ENCODE results near the gene COLEC12.

COLEC12 gene

DNA sequence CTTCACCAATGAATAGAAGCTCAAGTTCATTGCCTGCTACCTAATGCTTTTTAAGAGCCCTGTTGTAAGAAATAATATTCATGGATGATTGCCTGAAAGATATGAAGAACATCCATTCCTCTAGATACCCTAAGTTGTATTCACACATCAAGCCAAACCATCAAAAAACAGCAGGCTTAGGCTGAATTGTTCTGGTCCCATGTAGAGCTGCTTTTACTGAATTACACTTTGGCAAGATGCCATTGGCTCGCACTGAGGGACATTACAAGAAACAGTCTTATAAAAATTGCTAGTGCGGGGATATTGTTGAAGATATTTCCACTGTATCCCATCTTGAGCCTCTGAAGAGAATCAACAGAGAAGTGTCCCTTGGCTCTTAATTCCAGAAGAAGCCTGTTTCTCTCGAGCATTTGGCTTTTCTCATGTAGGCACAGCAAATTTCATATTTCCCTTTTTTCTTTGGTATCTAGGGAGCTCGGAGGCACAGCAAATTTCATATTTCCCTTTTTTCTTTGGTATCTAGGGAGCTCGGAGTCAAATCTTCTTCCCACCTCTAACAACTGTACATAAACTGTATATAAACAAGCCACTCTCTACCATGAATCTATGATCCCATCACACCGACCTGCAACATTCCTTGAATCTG lies 107.5 kb downstream of the COLEC12 start:
- no peaks in the 10 kb centered on the region for H3K9me3 ChIP-seq (ENCODE audit: control insufficient read depth, low read length)
- no peak overlapping the region for H3K9ac ChIP-seq (ENCODE audit: low read length)
- H3K27me3 ChIP-seq (replicated peaks; ENCODE audit: control insufficient read depth, insufficient read depth, low read length): no peaks in the 10 kb centered on the region
- DNase-seq (ENCODE audit: low read depth): no peak
- no peak overlapping the region for H3K4me3 ChIP-seq (ENCODE audit: low read length)
- peaks cover 27% of the 10 kb centered on the region for H3K4me1 ChIP-seq (ENCODE audit: control insufficient read depth, insufficient read depth, low read length)
- no peaks in the 10 kb centered on the region for H3K36me3 ChIP-seq (ENCODE audit: control insufficient read depth, insufficient read depth, low read length, severe bottlenecking)

DNA sequence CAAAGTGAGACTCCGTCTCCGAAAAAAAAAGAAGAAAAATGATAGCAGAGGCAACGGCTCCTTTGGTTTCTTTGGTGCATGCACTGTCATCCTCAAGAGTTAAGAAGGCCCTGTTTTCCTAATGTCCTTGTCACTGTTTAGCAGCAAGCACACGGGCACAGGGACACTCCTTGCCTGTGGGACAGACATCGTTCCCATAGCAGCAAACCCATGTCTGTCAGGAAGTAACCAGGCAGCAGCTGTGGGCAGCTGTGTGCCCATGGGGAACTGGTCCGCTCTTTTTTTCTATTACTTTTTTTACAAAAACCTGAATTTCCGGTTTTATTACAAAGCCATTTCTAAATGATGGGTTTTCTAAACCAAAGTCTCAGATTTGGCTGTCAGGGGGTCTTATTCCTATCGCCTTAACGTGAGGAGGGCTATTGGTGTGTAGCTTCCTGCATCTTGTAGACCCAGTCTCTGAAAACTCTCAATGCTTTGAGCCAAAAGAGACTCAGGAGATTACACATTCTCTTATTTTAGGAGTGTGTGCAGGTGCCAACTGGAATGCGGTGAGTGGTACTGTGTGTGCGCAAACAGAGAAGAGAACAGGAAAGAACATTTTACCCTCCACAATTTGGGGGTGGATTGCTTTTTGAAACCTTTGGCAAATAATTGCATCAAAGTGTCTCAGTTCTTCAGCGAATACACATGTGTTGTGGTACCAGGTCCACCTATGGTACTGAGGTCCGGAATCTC lies 109.6 kb downstream of the COLEC12 start:
- H3K36me3 ChIP-seq (ENCODE audit: control insufficient read depth, insufficient read depth, low read length, severe bottlenecking): no peaks in the 10 kb centered on the region
- H3K4me3 ChIP-seq (ENCODE audit: low read length): no peak overlapping the region
- DNase-seq (ENCODE audit: low read depth): no peak
- H3K9ac ChIP-seq (ENCODE audit: low read length): no peak overlapping the region
- no peaks in the 10 kb centered on the region for H3K27me3 ChIP-seq (replicated peaks; ENCODE audit: control insufficient read depth, insufficient read depth, low read length)
- H3K9me3 ChIP-seq (ENCODE audit: control insufficient read depth, low read length): no peaks in the 10 kb centered on the region
- peaks cover 17% of the 10 kb centered on the region for H3K4me1 ChIP-seq (ENCODE audit: control insufficient read depth, insufficient read depth, low read length)

DNA sequence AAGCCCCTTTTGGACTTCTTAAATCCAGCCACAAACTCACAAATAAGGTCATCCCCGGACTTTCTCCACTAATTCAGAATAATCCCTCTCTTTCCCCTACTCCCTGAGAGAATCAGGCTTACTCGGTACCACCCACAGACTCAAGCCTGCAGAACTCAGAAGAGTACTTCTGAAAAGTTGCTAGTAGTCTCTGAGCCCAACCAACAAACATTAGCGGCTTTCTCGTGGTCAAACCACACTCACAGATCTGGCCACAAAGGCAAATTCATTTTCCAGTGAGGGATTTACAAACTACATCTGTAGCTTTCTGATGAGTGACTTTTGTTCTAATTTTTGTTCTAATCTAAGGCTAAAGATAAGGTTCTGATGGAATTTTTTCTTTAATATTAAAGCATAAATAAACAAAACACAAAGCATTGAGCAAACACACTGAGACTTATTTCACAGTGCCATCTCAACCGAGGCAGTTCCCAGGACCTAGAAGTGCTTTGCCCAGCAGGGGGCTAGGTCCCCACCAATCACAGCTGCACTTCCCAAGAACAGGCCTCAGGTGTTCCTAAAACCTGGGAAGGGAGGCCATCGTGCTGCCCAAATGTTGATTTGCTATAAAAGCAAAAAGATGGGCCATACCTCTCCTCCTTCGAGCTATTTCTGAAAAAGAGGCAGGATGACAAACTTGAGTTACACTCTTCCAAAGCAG lies 110.7 kb downstream of the COLEC12 start:
- no peak overlapping the region for H3K9ac ChIP-seq (ENCODE audit: low read length)
- H3K4me3 ChIP-seq (ENCODE audit: low read length): no peak overlapping the region
- no peaks in the 10 kb centered on the region for H3K27me3 ChIP-seq (replicated peaks; ENCODE audit: control insufficient read depth, insufficient read depth, low read length)
- no peaks in the 10 kb centered on the region for H3K9me3 ChIP-seq (ENCODE audit: control insufficient read depth, low read length)
- H3K36me3 ChIP-seq (ENCODE audit: control insufficient read depth, insufficient read depth, low read length, severe bottlenecking): no peaks in the 10 kb centered on the region
- no peak for DNase-seq (ENCODE audit: low read depth)
- peaks cover 6% of the 10 kb centered on the region for H3K4me1 ChIP-seq (ENCODE audit: control insufficient read depth, insufficient read depth, low read length)

DNA sequence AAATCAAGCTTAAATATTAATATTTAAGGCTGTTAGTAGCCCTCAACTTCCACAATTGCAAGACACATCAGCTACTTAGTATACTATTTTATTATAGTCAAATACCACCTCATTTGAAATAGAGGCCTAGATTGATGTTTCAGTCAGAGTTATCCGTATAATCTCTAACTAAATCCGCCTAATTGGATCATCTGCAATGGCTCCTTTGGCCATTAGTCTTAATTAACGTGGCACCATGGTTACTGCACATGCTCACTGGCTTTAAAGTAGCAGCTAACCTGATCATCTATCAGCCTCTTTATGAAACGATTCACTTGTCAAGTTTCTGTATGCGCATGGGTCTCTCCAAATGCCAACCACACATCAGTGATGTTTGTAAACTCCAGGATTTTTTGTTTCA lies 112.3 kb downstream of the COLEC12 start:
- Histone ChIP-seq H3K27me3 (replicated peaks; ENCODE audit: control insufficient read depth, insufficient read depth, low read length) (no peaks in the 10 kb centered on the region), H3K4me1 (ENCODE audit: control insufficient read depth, insufficient read depth, low read length) (no peaks in the 10 kb centered on the region)

DNA sequence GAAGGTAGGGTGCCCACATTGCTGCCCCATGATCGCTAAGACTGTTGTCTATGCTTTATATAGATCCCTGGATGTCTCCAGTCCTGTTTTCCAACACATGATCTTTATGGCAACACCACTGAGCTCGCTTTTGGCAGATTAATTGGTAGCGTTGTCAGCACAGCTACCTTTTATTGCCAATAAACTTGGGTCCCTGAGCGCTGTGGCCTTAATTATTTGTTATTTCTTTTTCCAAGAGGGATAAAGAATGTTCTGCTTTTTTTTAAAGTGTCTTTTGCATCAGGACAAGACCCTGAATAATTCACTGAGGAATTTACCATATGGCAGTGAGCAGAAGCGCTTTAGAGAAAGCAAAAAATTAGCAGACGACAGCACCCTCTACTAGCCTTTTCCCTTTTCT lies 113.5 kb downstream of the COLEC12 start:
- Histone ChIP-seq H3K4me1 (ENCODE audit: control insufficient read depth, insufficient read depth, low read length) (no peaks in the 10 kb centered on the region), H3K9me3 (ENCODE audit: control insufficient read depth, low read length) (no peaks in the 10 kb centered on the region), H3K27me3 (replicated peaks; ENCODE audit: control insufficient read depth, insufficient read depth, low read length) (no peaks in the 10 kb centered on the region), H3K36me3 (ENCODE audit: control insufficient read depth, insufficient read depth, low read length, severe bottlenecking) (no peaks in the 10 kb centered on the region), H3K4me3 (ENCODE audit: low read length) (no peak overlapping the region), H3K9ac (ENCODE audit: low read length) (no peak overlapping the region)
- no peak for DNase-seq (ENCODE audit: low read depth)

More for the DNA sequence above, 112.3 kb downstream of the COLEC12 start:
- Histone ChIP-seq H3K9ac (ENCODE audit: low read length) (no peak overlapping the region), H3K4me3 (ENCODE audit: low read length) (no peak overlapping the region), H3K36me3 (ENCODE audit: control insufficient read depth, insufficient read depth, low read length, severe bottlenecking) (no peaks in the 10 kb centered on the region), H3K9me3 (ENCODE audit: control insufficient read depth, low read length) (no peaks in the 10 kb centered on the region)
- DNase-seq (ENCODE audit: low read depth): no peak

DNA sequence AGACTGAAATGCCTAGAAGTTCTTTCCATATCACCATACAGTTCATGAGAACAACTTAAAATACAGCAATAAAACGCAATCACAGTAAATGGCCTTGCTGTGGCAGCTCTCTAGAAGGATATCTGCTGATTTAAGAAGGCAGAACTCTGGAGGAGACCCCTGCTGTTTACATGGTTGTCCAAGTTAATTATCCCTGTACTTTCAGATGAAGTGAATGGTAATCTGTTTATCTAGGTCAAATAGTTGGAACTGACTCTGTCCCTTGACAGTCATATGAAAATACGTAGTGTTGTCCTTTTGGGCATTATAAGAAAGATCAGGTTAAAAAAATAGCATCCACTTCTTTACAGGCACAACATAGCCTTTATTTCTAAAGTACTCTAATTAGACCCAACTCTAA lies 115.6 kb downstream of the COLEC12 start:
- Histone ChIP-seq H3K9me3 (ENCODE audit: control insufficient read depth, low read length) (no peaks in the 10 kb centered on the region), H3K4me3 (ENCODE audit: low read length) (no peak overlapping the region), H3K4me1 (ENCODE audit: control insufficient read depth, insufficient read depth, low read length) (no peaks in the 10 kb centered on the region), H3K9ac (ENCODE audit: low read length) (no peak overlapping the region), H3K36me3 (ENCODE audit: control insufficient read depth, insufficient read depth, low read length, severe bottlenecking) (no peaks in the 10 kb centered on the region), H3K27me3 (replicated peaks; ENCODE audit: control insufficient read depth, insufficient read depth, low read length) (no peaks in the 10 kb centered on the region)
- no peak for DNase-seq (ENCODE audit: low read depth)

DNA sequence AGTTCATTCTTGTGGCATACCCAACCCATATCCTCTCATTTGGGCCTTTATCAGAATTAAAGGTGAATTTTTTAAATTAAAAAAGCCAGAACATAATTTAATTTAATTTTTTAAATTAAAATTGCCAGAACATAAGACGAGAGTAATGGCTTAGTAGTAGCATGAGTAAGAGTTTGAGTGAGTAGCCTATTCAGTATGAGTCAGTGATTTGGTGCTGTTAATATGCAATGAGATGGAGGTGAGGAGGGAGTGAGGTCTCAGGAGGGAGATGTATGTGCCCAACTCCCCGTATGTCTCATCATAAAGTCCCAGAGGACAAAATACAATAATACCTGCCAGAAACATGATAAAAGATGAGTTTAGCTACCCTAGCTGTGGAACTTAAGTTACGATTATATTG lies 117.4 kb downstream of the COLEC12 start:
- no peak for DNase-seq (ENCODE audit: low read depth)
- no peaks in the 10 kb centered on the region for H3K27me3 ChIP-seq (replicated peaks; ENCODE audit: control insufficient read depth, insufficient read depth, low read length)
- no peak overlapping the region for H3K4me3 ChIP-seq (ENCODE audit: low read length)
- H3K9ac ChIP-seq (ENCODE audit: low read length): no peak overlapping the region
- H3K36me3 ChIP-seq (ENCODE audit: control insufficient read depth, insufficient read depth, low read length, severe bottlenecking): no peaks in the 10 kb centered on the region
- no peaks in the 10 kb centered on the region for H3K4me1 ChIP-seq (ENCODE audit: control insufficient read depth, insufficient read depth, low read length)
- H3K9me3 ChIP-seq (ENCODE audit: control insufficient read depth, low read length): no peaks in the 10 kb centered on the region

DNA sequence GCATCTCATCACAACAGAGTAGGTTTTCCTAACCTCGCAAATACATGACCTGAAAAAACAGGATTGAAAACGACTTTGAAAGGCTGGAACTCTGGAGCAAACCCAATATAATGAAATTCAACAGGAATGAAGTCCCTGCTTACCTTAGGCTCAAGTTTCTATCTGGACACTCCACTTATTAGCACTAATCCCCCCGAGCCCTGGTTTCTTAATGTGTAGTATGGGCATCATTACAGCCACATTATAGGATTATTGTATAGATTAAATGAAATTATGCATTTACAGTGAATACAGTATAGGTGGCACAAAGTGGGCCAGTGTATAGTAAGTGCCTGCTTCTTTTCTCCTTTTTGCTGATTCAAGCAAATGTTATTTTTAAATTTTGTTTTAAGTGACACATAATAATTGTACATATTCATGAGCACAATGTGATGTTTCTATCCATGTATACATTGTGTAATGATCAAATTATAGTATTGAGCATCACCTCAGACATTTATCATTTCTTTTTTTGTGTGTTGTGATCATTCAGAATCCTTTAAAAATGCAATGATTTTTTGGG lies 118.0 kb downstream of the COLEC12 start:
- Histone ChIP-seq H3K4me3 (ENCODE audit: low read length) (no peak overlapping the region), H3K4me1 (ENCODE audit: control insufficient read depth, insufficient read depth, low read length) (no peaks in the 10 kb centered on the region), H3K36me3 (ENCODE audit: control insufficient read depth, insufficient read depth, low read length, severe bottlenecking) (no peaks in the 10 kb centered on the region), H3K27me3 (replicated peaks; ENCODE audit: control insufficient read depth, insufficient read depth, low read length) (no peaks in the 10 kb centered on the region), H3K9ac (ENCODE audit: low read length) (no peak overlapping the region), H3K9me3 (ENCODE audit: control insufficient read depth, low read length) (no peaks in the 10 kb centered on the region)
- DNase-seq (ENCODE audit: low read depth): no peak

DNA sequence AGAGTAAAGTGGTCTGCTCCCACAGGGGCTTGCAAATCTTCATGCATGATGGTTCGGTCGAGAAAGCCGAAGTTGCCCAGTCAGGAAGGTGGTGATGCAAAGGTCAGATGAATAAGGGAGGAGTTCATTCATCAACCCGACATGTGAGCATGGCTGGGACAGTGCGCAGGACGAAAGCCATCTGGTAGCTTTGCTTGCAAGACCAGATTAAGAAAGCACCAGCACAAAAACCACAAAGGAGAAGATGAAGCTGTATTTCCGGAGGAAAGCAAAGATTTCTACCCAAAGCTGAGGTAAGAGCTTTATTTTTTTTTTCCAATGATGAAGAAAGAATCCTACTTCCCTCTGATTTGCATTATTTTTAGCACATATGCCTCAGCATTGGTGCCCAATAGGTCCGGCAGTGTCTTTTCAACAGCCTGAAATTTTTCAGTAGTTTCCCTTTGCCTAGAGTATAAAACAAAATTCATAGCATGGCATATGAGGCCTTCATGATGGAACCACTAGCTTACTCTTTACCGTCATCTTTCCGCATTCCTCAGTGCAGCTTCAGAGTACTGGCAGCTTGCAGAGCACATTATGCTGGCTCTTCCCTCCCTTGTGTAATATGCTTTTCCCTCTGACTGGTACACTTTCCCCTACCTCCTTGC lies 120.7 kb downstream of the COLEC12 start:
- no peak for DNase-seq (ENCODE audit: low read depth)
- Histone ChIP-seq H3K36me3 (ENCODE audit: control insufficient read depth, insufficient read depth, low read length, severe bottlenecking) (no peaks in the 10 kb centered on the region), H3K9me3 (ENCODE audit: control insufficient read depth, low read length) (no peaks in the 10 kb centered on the region), H3K27me3 (replicated peaks; ENCODE audit: control insufficient read depth, insufficient read depth, low read length) (no peaks in the 10 kb centered on the region), H3K4me3 (ENCODE audit: low read length) (no peak overlapping the region), H3K4me1 (ENCODE audit: control insufficient read depth, insufficient read depth, low read length) (peaks cover 18% of the 10 kb centered on the region), H3K9ac (ENCODE audit: low read length) (no peak overlapping the region)

DNA sequence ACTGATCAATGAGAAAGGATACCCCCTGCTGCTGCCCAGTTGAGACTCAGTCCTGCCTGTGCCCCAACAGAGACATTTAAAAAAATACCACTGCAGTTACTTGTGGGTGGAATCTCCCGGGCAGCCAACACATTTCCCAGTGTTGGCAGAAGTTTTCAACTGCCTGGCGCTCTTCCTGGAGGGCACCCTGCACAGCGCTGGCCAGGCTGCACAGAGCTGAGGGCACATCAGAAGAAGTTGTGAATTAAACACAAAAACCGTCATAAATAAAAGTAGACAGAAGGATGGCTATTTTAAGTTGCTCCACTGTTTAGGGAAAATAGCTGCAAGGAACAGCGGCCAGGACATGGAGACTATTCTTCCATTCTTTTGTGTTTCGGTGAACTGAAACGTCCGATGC lies 122.4 kb downstream of the COLEC12 start:
- Histone ChIP-seq H3K4me3 (ENCODE audit: low read length) (no peak overlapping the region), H3K9ac (ENCODE audit: low read length) (no peak overlapping the region), H3K36me3 (ENCODE audit: control insufficient read depth, insufficient read depth, low read length, severe bottlenecking) (no peaks in the 10 kb centered on the region), H3K9me3 (ENCODE audit: control insufficient read depth, low read length) (no peaks in the 10 kb centered on the region), H3K27me3 (replicated peaks; ENCODE audit: control insufficient read depth, insufficient read depth, low read length) (no peaks in the 10 kb centered on the region), H3K4me1 (ENCODE audit: control insufficient read depth, insufficient read depth, low read length) (peaks cover 28% of the 10 kb centered on the region)
- no peak for DNase-seq (ENCODE audit: low read depth)

DNA sequence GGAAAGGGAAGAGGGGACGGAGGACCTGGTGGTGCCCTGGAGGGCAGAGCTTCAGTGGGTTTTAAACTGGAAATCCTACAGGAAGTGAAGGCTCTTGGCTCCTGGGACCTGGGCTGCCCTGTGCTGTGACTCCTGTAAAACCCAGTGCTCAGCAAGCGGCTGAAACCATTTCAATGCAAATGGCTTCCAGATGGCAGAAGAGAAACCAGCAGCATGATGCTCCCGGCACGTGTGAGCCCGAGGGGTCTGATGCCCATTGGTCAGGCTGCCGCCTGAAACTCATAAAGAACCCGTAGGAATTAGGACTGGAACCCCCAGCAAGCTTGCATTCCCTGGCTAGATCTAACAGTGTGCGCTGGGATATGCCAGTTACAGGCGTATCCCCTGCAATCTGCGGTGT lies 123.4 kb downstream of the COLEC12 start:
- Histone ChIP-seq H3K9me3 (ENCODE audit: control insufficient read depth, low read length) (no peaks in the 10 kb centered on the region), H3K4me1 (ENCODE audit: control insufficient read depth, insufficient read depth, low read length) (peaks cover 32% of the 10 kb centered on the region), H3K27me3 (replicated peaks; ENCODE audit: control insufficient read depth, insufficient read depth, low read length) (no peaks in the 10 kb centered on the region), H3K9ac (ENCODE audit: low read length) (no peak overlapping the region), H3K4me3 (ENCODE audit: low read length) (no peak overlapping the region), H3K36me3 (ENCODE audit: control insufficient read depth, insufficient read depth, low read length, severe bottlenecking) (no peaks in the 10 kb centered on the region)
- DNase-seq (ENCODE audit: low read depth): no peak

All from adipocyte (in vitro differentiated cells).